ENCODE data around the gene GNPTAB. TPM values are rescaled to one million over a fixed set of nuclear protein-coding genes. Genes with fewer than 3 reads are reported as not detected.

GNPTAB gene
- total and polyA plus RNA-seq, 7 donors: 10.3 to 36.1 (median 15.3) TPM

- peaks cover 0 to 89% of the 10 kb centered on the region in 2 donors for H3K36me3 ChIP-seq (ENCODE audit: insufficient read depth in 1 of 2, low read depth in 1 of 2)
- H3K27me3 ChIP-seq (ENCODE audit: insufficient read depth in 3 of 3, low read length in 2 of 3): no peaks in the 10 kb centered on the region
- WGBS, 3 donors: 87 to 95% (median 91%) methylated on average over 1 of the region's 1 CpG
- no peak overlapping the region for H3K4me3 ChIP-seq
- no peaks in the 10 kb centered on the region for H3K9me3 ChIP-seq
- TF ChIP-seq CTCF (IDR thresholded peaks at IDR 0.05): no peak
- no peaks in the 10 kb centered on the region for H3K4me1 ChIP-seq
- DNase-seq (no peak), ATAC-seq (no peak)
- H3K27ac ChIP-seq: no peak overlapping the region
- intact Hi-C loops (cut with DNase I): no loop called here
Observed at GRCh38 chr12:101767537-101767936, 63.2 kb downstream of the GNPTAB start.

GRCh38 chr12:101764051-101764792 lies 66.5 kb downstream of the GNPTAB start:
- Histone ChIP-seq H3K4me3 (no peak overlapping the region), H3K4me1 (no peaks in the 10 kb centered on the region), H3K27ac (no peak overlapping the region), H3K27me3 (ENCODE audit: insufficient read depth in 3 of 3, low read length in 2 of 3) (no peaks in the 10 kb centered on the region), H3K9me3 (no peaks in the 10 kb centered on the region), H3K36me3 (ENCODE audit: insufficient read depth in 1 of 2, low read depth in 1 of 2) (peaks cover 0 to 95% of the 10 kb centered on the region in 2 donors)
- WGBS, 3 donors: 58 to 80% (median 70%) methylated on average over 5 of the region's 5 CpGs
- intact Hi-C loops (cut with DNase I): no loop called here
- DNase-seq (no peak), ATAC-seq (no peak)
- no peak for TF ChIP-seq CTCF (IDR thresholded peaks at IDR 0.05)

DNA sequence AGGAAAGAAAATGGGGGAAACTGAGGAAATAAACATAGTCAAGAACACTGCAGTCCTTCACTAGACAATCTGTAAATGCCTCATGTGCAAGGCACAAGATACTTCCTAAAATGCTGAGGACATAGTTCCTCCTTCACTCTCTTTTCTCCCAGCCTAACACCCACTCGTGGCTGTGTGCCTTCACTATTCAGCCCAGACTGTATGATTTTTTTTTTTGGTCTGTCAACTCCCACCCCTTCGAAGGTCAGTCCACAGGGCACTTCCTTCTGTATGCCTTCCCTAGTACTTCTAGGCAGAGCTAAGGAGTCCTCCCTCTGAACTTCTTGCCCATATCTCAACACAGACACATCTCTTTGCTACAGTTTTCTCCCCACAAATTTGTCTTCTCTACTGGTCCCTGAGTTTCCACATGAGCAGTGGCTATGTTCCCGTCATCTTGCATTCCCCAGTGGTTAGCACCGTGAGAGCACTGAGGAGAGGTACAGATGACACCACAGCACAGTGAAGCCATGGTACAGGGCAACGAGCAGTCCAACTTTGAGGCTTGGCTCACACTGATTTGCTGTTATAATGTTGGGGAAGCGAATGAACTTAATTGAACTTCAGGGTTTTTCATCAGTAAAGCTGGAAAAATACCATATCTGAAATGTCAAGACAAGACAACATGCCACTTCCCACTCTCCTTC lies 67.4 kb downstream of the GNPTAB start:
- intact Hi-C loops (cut with DNase I): no loop called here

DNA sequence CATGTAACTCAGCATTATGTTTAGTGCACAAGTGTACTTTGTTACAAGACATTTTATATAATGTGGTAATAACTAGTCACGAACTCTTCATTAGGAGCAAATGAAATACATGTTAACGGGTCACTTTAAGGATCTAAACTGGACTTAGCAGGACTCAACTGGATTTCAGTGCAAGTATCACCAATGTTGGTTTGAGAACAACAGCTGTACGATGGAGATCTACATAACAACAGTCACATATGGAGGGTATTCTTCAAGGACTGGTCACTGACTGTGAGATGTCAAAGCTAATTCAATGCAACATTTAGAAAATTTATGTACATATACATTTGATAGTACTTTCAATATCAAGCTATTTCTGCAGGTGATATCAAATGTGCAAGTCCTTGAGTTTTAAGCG lies 69.0 kb downstream of the GNPTAB start:
- no peak for DNase-seq
- Histone ChIP-seq H3K4me1 (no peaks in the 10 kb centered on the region), H3K4me3 (no peak overlapping the region), H3K9me3 (no peaks in the 10 kb centered on the region), H3K36me3 (ENCODE audit: insufficient read depth in 1 of 2, low read depth in 1 of 2) (peaks cover 0 to 93% of the 10 kb centered on the region in 2 donors), H3K27me3 (ENCODE audit: insufficient read depth in 3 of 3, low read length in 2 of 3) (no peaks in the 10 kb centered on the region), H3K27ac (no peak overlapping the region)
- WGBS, 3 donors: 89 to 93% (median 90%) methylated on average over 4 of the region's 4 CpGs
- intact Hi-C loops (cut with DNase I): no loop called here
- ATAC-seq: no peak
- no peak for TF ChIP-seq CTCF (IDR thresholded peaks at IDR 0.05)

More for the DNA sequence above, 67.4 kb downstream of the GNPTAB start:
- TF ChIP-seq CTCF (IDR thresholded peaks at IDR 0.05): no peak
- ATAC-seq: peak in 3 of 4 donors; percentile 38 to 50 (median 40)
- H3K27me3 ChIP-seq (ENCODE audit: insufficient read depth in 3 of 3, low read length in 2 of 3): no peaks in the 10 kb centered on the region
- no peak overlapping the region for H3K4me3 ChIP-seq
- H3K27ac ChIP-seq: peak overlapping the region; percentile 15
- no peak for DNase-seq
- peaks cover 0 to 93% of the 10 kb centered on the region in 2 donors for H3K36me3 ChIP-seq (ENCODE audit: insufficient read depth in 1 of 2, low read depth in 1 of 2)
- WGBS, 3 donors: 65 to 80% (median 67%) methylated on average over 6 of the region's 6 CpGs
- no peaks in the 10 kb centered on the region for H3K9me3 ChIP-seq
- no peaks in the 10 kb centered on the region for H3K4me1 ChIP-seq
